IPS-18a (cell line): ENCODE results near the gene HHLA2.
"Not testable (repeated sequence)": the region's sequence is repeated elsewhere in the genome, so short reads cannot be mapped to it uniquely, and the experiment has no call there.

Experiments
- H3K27ac ChIP-seq: one replicate; pipeline ENCODE4 v1.5.1; 2013; ENCODE audit warnings: low read length
- H3K27me3 ChIP-seq: one replicate; pipeline ENCODE4 v1.6.1; 2013; ENCODE audit warnings: mild to moderate bottlenecking, low read length; ENCODE audit not compliant: control insufficient read depth, insufficient read depth
- H3K36me3 ChIP-seq: one replicate; pipeline ENCODE4 v1.6.1; 2013; ENCODE audit warnings: low read depth, low read length; ENCODE audit not compliant: control insufficient read depth
- H3K4me1 ChIP-seq: one replicate; pipeline ENCODE4 v1.6.1; 2013; ENCODE audit warnings: low read depth, low read length; ENCODE audit not compliant: control insufficient read depth
- H3K4me3 ChIP-seq: one replicate; pipeline ENCODE4 v1.5.1; 2013; ENCODE audit warnings: low read length
- H3K9ac ChIP-seq: one replicate; pipeline ENCODE4 v1.6.1; 2013; ENCODE audit warnings: mild to moderate bottlenecking, low read length, moderate library complexity
- H3K9me3 ChIP-seq: one replicate; pipeline ENCODE4 v1.6.1; 2013; ENCODE audit warnings: low read depth, low read length; ENCODE audit not compliant: control insufficient read depth

HHLA2 gene

DNA sequence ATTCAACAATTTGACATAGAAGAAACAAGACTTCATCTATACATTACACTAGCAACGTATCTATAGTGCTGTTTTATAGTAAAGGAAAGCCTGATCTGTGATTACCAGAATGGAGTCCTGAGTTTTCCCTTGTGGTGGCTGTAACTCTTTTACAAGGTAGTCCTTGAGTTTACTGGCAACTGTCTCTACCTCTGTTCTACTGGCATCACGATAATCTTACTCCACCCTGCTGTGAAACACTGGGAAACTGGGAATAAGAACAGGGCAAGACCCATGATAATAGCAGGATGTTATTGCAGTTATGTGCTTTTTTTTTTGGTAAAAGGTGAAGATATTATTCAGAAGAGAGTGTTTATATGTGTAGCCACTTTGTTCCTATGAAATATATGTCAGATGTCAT lies 12.4 kb upstream of the HHLA2 start:
- Histone ChIP-seq H3K36me3 (no peaks in the 10 kb centered on the region), H3K27me3 (no peaks in the 10 kb centered on the region), H3K27ac (no peak overlapping the region), H3K4me3 (no peak overlapping the region), H3K9me3 (no peaks in the 10 kb centered on the region), H3K9ac (no peak overlapping the region), H3K4me1 (no peaks in the 10 kb centered on the region)

DNA sequence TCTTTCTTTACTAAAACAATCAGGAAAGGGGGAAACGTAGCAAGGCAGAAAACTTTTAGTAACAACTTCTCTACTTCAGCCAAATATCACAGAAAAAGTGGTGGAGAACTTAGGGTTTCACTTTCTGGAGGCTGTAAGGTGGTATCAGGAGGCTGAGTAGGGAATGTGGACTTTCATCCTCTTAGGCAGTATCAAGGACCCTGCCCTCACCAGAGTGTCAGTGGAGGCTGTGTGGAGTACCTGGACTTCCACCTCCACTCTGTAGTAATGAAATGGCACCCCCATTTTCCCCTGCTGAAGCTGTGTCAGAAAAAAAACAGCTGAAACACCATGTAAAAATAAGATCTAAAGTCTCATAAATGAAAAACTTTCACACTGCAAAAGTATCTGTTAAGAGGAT lies 11.2 kb upstream of the HHLA2 start:
- H3K36me3 ChIP-seq, result no peaks in the 10 kb centered on the region
- no peak overlapping the region for H3K9ac ChIP-seq
- H3K4me3 ChIP-seq, result no peak overlapping the region
- H3K9me3 ChIP-seq, result no peaks in the 10 kb centered on the region
- H3K27ac ChIP-seq, result no peak overlapping the region
- no peaks in the 10 kb centered on the region for H3K27me3 ChIP-seq
- no peaks in the 10 kb centered on the region for H3K4me1 ChIP-seq

- H3K9me3 ChIP-seq, result no peaks in the 10 kb centered on the region
- H3K27me3 ChIP-seq, result no peaks in the 10 kb centered on the region
- H3K27ac ChIP-seq, result no peak overlapping the region
Measured at GRCh38 chr3:108287146-108287545, 9.2 kb upstream of the HHLA2 start.

GRCh38 chr3:108288193-108288592 lies 8.2 kb upstream of the HHLA2 start:
- not testable (repeated sequence) for H3K36me3 ChIP-seq, H3K9ac ChIP-seq, H3K27me3 ChIP-seq, H3K4me3 ChIP-seq, H3K4me1 ChIP-seq, H3K9me3 ChIP-seq, H3K27ac ChIP-seq

More at GRCh38 chr3:108287146-108287545, 9.2 kb upstream of the HHLA2 start:
- H3K36me3 ChIP-seq, result no peaks in the 10 kb centered on the region
- H3K4me1 ChIP-seq, result no peaks in the 10 kb centered on the region
- H3K9ac ChIP-seq, result no peak overlapping the region
- H3K4me3 ChIP-seq, result no peak overlapping the region

GRCh38 chr3:108289159-108289558 lies 7.2 kb upstream of the HHLA2 start:
- Histone ChIP-seq H3K36me3 (no peaks in the 10 kb centered on the region), H3K4me1 (no peaks in the 10 kb centered on the region), H3K4me3 (no peak overlapping the region), H3K9ac (no peak overlapping the region), H3K9me3 (no peaks in the 10 kb centered on the region), H3K27ac (no peak overlapping the region), H3K27me3 (no peaks in the 10 kb centered on the region)

- H3K36me3 ChIP-seq, result no peaks in the 10 kb centered on the region
- H3K27me3 ChIP-seq, result no peaks in the 10 kb centered on the region
- no peaks in the 10 kb centered on the region for H3K4me1 ChIP-seq
- H3K4me3 ChIP-seq, result no peak overlapping the region
- H3K9me3 ChIP-seq, result no peaks in the 10 kb centered on the region
- H3K27ac ChIP-seq, result no peak overlapping the region
- no peak overlapping the region for H3K9ac ChIP-seq
Measured at GRCh38 chr3:108292450-108292849, 3.9 kb upstream of the HHLA2 start.

- Histone ChIP-seq H3K9me3 (no peaks in the 10 kb centered on the region), H3K27me3 (no peaks in the 10 kb centered on the region), H3K9ac (no peak overlapping the region), H3K4me3 (no peak overlapping the region), H3K4me1 (no peaks in the 10 kb centered on the region), H3K27ac (no peak overlapping the region), H3K36me3 (no peaks in the 10 kb centered on the region)
Measured at GRCh38 chr3:108292905-108293328, 3.4 kb upstream of the HHLA2 start.

DNA sequence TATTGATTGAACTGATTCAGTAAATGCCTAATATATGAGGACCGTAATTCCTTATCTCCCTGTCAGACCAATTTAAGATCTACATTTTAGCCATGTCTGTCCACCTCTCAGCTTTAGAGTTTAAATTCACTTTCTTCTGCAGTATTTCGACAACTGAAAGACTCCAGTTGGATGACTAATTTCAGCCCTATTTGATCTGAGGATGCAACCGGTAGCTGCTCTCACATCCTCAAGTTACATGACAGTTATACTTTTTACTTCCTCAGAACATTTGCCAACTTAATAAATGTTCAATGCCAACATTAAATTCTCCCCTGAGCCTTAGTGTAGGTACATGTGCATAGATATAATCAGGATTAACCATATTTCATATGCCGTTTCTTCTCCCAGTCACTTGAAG lies 2.5 kb upstream of the HHLA2 start:
- H3K27ac ChIP-seq, result no peak overlapping the region
- no peaks in the 10 kb centered on the region for H3K4me1 ChIP-seq
- H3K36me3 ChIP-seq, result no peaks in the 10 kb centered on the region
- H3K9me3 ChIP-seq, result no peaks in the 10 kb centered on the region
- no peaks in the 10 kb centered on the region for H3K27me3 ChIP-seq
- no peak overlapping the region for H3K4me3 ChIP-seq
- H3K9ac ChIP-seq, result no peak overlapping the region

DNA sequence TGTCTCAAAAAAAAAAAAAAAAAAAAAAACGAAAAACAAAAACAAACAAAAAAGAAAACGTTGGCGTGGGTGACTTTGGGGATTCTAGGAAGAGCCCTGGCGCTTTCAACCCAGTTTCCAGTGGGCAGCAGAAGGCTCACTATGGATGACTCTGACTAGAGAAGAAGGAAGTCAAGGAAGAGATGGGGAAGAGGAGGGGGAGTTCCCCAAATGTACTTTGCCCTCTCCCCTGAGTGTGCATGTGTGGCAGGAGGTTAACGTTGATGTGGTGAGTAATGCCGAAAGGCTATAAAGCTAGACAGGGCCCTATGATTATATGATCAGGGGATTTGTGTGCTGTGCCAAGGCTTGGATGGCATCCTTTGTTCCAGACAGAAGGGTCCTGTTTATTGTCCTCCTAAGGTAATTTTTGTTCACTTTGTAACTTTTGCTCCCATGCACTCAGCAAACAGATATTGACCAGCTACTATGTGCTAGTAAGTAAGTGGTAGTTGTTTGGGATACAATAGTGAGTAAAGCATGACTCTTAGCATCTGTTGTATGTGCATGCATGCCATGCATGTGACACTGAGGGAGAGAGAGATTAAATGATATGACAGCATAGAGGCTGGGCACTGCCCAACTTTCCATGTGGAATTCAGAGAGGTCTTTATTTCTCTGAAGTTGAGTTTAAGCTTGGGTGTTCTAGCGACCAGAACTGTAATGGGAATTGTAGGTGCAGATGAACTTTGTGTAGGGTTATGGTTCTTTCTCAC lies 750 bp upstream of the HHLA2 start:
- H3K36me3 ChIP-seq, result no peaks in the 10 kb centered on the region
- no peaks in the 10 kb centered on the region for H3K9me3 ChIP-seq
- H3K4me1 ChIP-seq, result no peaks in the 10 kb centered on the region
- H3K9ac ChIP-seq, result no peak overlapping the region
- H3K4me3 ChIP-seq, result no peak overlapping the region
- no peak overlapping the region for H3K27ac ChIP-seq
- H3K27me3 ChIP-seq, result no peaks in the 10 kb centered on the region

- Histone ChIP-seq H3K4me1 (no peaks in the 10 kb centered on the region), H3K27ac (no peak overlapping the region), H3K9me3 (no peaks in the 10 kb centered on the region)
Measured at GRCh38 chr3:108297647-108298046, 1.3 kb downstream of the HHLA2 start.

DNA sequence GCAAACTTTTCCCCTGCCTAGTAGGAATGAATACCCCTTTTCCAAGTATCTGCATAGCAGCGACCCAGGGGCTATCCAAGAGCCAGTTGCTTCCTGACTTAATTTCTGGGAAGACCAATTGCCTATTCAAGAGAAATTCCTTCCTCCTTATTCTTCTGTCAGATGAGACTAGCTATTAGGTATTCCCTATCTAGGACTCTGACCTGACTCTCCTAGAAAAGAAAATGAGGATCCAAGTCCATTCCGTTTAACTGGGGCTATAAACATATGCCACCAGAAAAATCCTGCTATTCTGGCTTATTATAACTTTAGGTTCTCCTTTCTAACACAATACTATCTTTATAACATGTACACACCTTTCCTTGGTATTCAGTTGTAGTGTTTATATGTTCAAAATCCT lies 1.7 kb downstream of the HHLA2 start:
- no peak overlapping the region for H3K4me3 ChIP-seq
- H3K27me3 ChIP-seq, result no peaks in the 10 kb centered on the region
- no peaks in the 10 kb centered on the region for H3K4me1 ChIP-seq
- no peak overlapping the region for H3K9ac ChIP-seq
- no peaks in the 10 kb centered on the region for H3K36me3 ChIP-seq
- no peaks in the 10 kb centered on the region for H3K9me3 ChIP-seq
- H3K27ac ChIP-seq, result no peak overlapping the region

More at GRCh38 chr3:108297647-108298046, 1.3 kb downstream of the HHLA2 start:
- no peak overlapping the region for H3K4me3 ChIP-seq
- H3K27me3 ChIP-seq, result no peaks in the 10 kb centered on the region
- H3K9ac ChIP-seq, result no peak overlapping the region
- no peaks in the 10 kb centered on the region for H3K36me3 ChIP-seq

DNA sequence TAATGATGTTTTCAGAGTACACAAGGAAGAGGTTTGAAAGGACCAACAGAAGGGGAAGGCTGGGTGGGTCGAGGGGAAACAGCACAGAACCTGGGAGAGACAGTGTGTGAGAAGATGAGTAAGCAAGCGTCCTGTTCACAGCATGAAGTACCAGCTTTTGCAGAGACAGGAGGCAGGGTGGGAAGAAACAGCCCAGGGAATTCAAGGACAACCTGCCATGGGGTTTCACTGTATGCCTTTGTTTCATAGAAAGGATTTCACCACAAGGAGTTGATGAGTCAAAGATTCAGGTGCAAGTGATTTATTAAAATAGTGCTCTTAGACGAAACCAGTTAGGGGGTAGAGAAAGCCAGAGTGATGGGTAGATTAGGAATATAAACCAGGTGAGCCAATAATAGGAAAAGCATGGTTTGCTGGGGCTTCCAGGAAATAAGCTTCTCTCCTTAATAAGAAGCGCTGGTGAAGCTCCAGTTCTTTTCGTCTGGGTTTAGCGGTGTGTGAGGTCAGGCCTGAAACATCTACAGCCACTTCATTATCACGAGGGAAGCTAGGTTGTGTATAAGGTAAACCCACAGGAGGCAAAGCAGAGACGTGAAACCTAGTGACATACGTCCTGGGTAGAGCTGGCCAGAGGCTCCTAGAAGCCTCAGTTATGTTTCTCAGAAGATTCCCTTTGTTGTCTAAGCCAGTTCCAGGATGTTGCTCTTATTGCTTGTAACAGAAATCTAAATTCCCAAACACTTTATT lies 3.9 kb downstream of the HHLA2 start:
- H3K9ac ChIP-seq, result no peak overlapping the region
- no peak overlapping the region for H3K4me3 ChIP-seq
- H3K27me3 ChIP-seq, result no peaks in the 10 kb centered on the region

More for the DNA sequence above, 3.9 kb downstream of the HHLA2 start:
- Histone ChIP-seq H3K36me3 (no peaks in the 10 kb centered on the region), H3K4me1 (no peaks in the 10 kb centered on the region), H3K27ac (no peak overlapping the region), H3K9me3 (no peaks in the 10 kb centered on the region)
